ACC112 (cell line): Measurements from ENCODE around the gene PCBP3.

Experiments
- H2AFZ ChIP-seq: fragments of 200-600 bp; sonication (generic); one replicate; pipeline ENCODE4 v1.6.0; 2017; ENCODE audit warnings: antibody characterized with exemption, low read length; ENCODE audit not compliant: unreplicated experiment
- H3K27ac ChIP-seq: fragments of 200-600 bp; sonication (generic); 2 replicates; pipeline ENCODE4 v1.5.1; 2014; ENCODE audit warnings: low read depth, mild to moderate bottlenecking, antibody characterized with exemption, low read length, moderate library complexity
- H3K27me3 ChIP-seq: fragments of 200-600 bp; sonication (generic); 2 replicates; pipeline ENCODE4 v1.6.1; 2014; ENCODE audit warnings: mild to moderate bottlenecking, antibody characterized with exemption, low read length, moderate library complexity, mixed read lengths; ENCODE audit not compliant: insufficient read depth
- H3K36me3 ChIP-seq: fragments of 200-600 bp; sonication (generic); 2 replicates; pipeline ENCODE4 v1.6.1; 2016; ENCODE audit warnings: mild to moderate bottlenecking, antibody characterized with exemption, low read length, moderate library complexity, mixed read lengths; ENCODE audit not compliant: insufficient read depth
- H3K4me1 ChIP-seq: fragments of 200-600 bp; sonication (generic); one replicate; pipeline ENCODE4 v1.6.1; 2016; ENCODE audit warnings: low read length, mixed read lengths; ENCODE audit not compliant: insufficient read depth, unreplicated experiment, control insufficient read depth
- H3K4me3 ChIP-seq: fragments of 200-600 bp; sonication (generic); 2 replicates; pipeline ENCODE4 v1.5.1; 2014; ENCODE audit warnings: mild to moderate bottlenecking, low read depth, low read length
- H3K79me2 ChIP-seq: fragments of 200-600 bp; sonication (generic); one replicate; pipeline ENCODE4 v1.6.0; 2016; ENCODE audit warnings: low read length; ENCODE audit not compliant: control insufficient read depth, unreplicated experiment, insufficient read depth

The PCBP3 gene

GRCh38 chr21:45926281-45926680 is 282.8 kb downstream of the PCBP3 start:
- Histone ChIP-seq H3K27me3 (no peaks in the 10 kb centered on the region), H3K4me1 (no peaks in the 10 kb centered on the region), H3K4me3 (no peak overlapping the region), H3K79me2 (no peaks in the 10 kb centered on the region), H3K36me3 (no peaks in the 10 kb centered on the region), H2AFZ (no peak overlapping the region), H3K27ac (no peak overlapping the region)

DNA sequence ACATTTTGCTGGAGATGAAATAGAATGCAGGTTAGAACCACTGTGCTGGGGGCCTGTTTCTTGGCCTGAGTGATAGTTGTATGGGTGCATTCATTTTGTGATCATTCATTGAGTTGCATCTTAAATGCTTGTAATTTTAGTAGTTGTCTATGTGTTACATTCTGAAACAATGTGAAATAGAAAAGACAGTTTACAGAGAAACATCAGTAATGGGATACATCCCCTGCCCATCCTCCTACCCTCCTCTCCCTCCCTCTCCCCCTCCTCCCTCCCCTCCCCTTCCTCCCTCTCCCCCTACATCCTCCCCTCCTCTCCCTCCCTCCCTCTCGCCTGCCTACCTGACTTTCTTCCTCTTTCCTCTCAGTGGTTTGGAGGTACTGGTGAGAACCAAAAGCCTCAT is 283.5 kb downstream of the PCBP3 start:
- Histone ChIP-seq H3K79me2 (no peaks in the 10 kb centered on the region), H3K4me3 (no peak overlapping the region), H3K27me3 (no peaks in the 10 kb centered on the region), H2AFZ (no peak overlapping the region), H3K4me1 (no peaks in the 10 kb centered on the region), H3K27ac (no peak overlapping the region), H3K36me3 (no peaks in the 10 kb centered on the region)

DNA sequence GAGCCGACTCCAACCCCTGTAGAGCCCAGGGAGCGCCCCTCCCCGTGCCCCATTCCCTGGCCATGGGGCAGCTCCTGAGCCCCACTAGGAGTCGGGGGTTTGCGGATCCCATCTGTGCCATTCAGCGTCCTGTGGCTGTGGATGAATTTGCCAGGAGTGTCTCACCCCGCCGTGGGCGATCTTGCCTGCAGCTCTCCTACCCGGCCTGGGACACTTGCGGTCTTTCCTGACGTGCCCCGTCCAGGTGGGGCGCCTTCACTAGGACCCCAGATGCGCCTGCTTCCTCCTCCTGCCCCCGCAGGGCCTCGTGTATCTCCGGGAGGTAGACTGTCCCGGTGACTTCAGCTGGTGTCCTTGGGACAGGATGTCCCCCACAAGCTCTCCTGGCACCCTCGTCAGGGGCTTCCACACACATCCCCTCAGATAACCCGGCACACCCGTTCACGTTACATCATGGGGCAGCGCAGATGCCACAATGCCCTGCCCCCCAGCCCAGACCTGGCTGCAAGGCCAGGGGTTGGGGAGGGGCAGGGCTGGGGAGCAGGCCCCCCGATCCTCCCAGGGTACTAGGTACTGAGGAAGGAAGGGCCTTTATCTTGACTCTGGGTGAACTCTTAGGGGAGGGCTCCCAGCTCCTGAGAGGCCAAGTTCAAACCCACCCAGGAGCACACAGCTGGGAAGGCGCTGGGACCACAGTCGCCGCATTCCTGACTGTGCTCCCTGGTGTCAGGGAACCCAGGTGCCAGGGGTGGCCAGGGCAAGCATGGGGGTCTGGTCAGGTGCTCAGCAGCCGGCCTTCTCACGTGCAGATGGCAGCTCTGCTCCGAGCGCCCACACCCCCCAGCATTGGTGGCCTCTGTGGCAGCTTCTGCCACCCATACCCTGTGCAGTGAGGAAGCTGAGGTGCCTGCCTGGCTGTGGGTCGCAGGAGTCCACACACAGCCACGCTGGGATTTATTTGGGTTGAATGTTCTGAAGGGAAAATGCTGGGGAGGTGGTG is 284.6 kb downstream of the PCBP3 start:
- no peak overlapping the region for H3K27ac ChIP-seq
- H3K79me2 ChIP-seq, result no peaks in the 10 kb centered on the region
- no peaks in the 10 kb centered on the region for H3K4me1 ChIP-seq
- H2AFZ ChIP-seq, result no peak overlapping the region
- no peaks in the 10 kb centered on the region for H3K36me3 ChIP-seq
- H3K4me3 ChIP-seq, result no peak overlapping the region
- no peaks in the 10 kb centered on the region for H3K27me3 ChIP-seq

DNA sequence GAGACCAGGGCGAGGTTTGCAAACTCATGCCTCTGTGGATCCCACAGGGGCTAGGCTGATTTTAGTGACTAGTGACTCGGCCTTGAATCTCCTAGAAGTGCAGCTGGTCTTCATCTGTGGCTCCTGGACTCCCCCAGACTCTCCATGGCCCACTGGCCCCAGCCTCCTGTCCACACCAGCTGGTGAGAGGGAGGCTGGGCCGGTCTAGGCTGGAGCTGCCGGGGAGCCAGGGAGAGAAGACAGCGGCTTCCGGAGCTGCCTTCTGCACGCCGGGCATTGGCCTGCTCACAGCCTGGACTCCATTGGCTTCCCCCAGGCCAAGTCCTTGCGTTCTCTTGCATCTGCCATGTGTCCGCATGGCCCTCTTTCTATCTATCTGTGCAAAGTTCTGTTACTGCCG is 285.9 kb downstream of the PCBP3 start:
- Histone ChIP-seq H3K36me3 (no peaks in the 10 kb centered on the region), H3K4me1 (no peaks in the 10 kb centered on the region), H3K27ac (no peak overlapping the region), H3K4me3 (no peak overlapping the region), H3K79me2 (no peaks in the 10 kb centered on the region), H2AFZ (no peak overlapping the region), H3K27me3 (no peaks in the 10 kb centered on the region)

DNA sequence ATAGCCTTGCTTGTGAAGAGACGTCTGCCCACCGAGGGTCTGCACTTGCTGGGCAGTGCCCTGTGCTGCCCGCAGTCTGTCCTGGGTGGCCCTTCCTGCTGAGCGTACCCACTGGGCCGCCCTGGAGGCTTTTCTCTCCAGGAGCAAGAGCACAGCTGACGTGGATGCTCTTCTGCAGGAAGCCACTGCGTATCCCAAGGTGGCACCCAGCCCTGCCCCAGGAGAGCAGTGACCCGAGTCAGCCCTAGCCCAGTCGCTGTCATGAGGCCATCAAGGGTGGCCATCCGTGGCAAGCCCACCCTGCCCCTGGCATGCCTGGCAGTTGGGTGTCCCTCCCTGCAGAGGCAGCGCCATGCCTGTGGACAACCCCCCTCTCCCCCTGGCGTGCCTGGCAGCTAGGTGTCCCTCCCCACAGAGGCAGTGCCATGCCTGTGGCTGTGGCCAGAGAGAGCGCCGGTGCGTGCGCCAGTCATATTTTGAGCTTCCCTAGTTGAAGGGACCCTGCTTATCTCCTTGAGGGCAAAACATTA is 286.8 kb downstream of the PCBP3 start:
- H3K4me3 ChIP-seq, result no peak overlapping the region
- no peaks in the 10 kb centered on the region for H3K36me3 ChIP-seq
- H2AFZ ChIP-seq, result no peak overlapping the region
- H3K27me3 ChIP-seq, result no peaks in the 10 kb centered on the region
- no peaks in the 10 kb centered on the region for H3K79me2 ChIP-seq
- no peak overlapping the region for H3K27ac ChIP-seq
- H3K4me1 ChIP-seq, result no peaks in the 10 kb centered on the region

GRCh38 chr21:45930792-45931191 is 287.3 kb downstream of the PCBP3 start:
- Histone ChIP-seq H3K36me3 (no peaks in the 10 kb centered on the region), H3K27me3 (no peaks in the 10 kb centered on the region), H3K4me1 (no peaks in the 10 kb centered on the region), H3K4me3 (no peak overlapping the region), H3K27ac (no peak overlapping the region), H2AFZ (no peak overlapping the region), H3K79me2 (no peaks in the 10 kb centered on the region)

DNA sequence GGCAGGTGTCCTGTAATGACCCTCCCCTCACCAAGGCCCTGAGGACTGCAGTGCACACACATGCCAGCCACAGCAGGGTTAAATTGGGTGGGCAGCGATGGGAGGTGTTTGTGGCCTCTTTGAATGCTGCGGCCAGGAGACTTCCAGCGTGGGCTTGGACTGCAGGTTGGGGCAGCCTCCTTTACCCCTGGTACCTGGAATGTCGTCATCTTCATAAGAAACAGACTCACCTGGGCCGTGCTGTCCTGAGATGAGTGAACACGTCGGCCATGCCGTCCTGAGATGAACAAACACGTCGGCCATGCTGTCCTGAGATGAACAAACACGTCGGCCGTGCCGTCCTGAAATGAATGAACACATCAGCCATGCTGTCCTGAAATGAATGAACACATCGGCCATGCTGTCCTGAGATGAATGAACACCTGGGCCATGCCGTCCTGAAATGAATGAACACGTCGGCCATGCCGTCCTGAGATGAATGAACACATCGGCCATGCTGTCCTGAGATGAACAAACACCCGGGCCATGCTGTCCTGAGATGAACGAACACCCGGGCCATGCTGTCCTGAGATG is 288.0 kb downstream of the PCBP3 start:
- H3K27me3 ChIP-seq, result no peaks in the 10 kb centered on the region
- H2AFZ ChIP-seq, result no peak overlapping the region
- H3K36me3 ChIP-seq, result no peaks in the 10 kb centered on the region
- H3K27ac ChIP-seq, result no peak overlapping the region
- H3K4me1 ChIP-seq, result no peaks in the 10 kb centered on the region
- H3K79me2 ChIP-seq, result no peaks in the 10 kb centered on the region
- no peak overlapping the region for H3K4me3 ChIP-seq

- Histone ChIP-seq H3K4me3 (no peak overlapping the region), H3K27ac (no peak overlapping the region), H2AFZ (no peak overlapping the region), H3K36me3 (no peaks in the 10 kb centered on the region), H3K79me2 (no peaks in the 10 kb centered on the region), H3K27me3 (no peaks in the 10 kb centered on the region), H3K4me1 (no peaks in the 10 kb centered on the region)
Measured at GRCh38 chr21:45932922-45933502, 289.5 kb downstream of the PCBP3 start.

DNA sequence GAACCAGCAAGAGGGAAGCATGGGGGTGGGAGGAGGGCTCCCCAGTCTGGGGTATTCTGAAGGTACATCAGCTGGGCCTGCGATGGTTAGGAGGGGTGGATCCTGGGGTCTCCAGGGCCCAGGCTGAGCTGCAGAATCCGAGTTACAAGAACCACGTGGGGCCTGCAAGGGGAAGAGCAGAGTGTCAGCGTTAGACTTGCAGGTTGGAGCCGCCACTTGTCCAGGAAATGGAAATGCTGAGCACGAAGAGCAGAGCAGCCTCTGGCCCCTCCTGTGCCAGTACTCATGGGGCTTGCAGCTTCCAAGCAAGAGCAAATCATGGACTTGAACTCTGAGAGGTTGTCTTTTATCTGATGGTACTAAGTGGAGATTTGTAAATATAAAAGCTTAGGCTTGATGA is 290.6 kb downstream of the PCBP3 start:
- Histone ChIP-seq H3K36me3 (no peaks in the 10 kb centered on the region), H3K27me3 (no peaks in the 10 kb centered on the region), H2AFZ (no peak overlapping the region), H3K79me2 (no peaks in the 10 kb centered on the region), H3K27ac (no peak overlapping the region), H3K4me1 (no peaks in the 10 kb centered on the region), H3K4me3 (no peak overlapping the region)

- Histone ChIP-seq H3K36me3 (no peaks in the 10 kb centered on the region), H2AFZ (no peak overlapping the region), H3K4me1 (no peaks in the 10 kb centered on the region), H3K27me3 (no peaks in the 10 kb centered on the region), H3K4me3 (no peak overlapping the region), H3K27ac (no peak overlapping the region), H3K79me2 (no peaks in the 10 kb centered on the region)
Measured at GRCh38 chr21:45934554-45934953, 291.0 kb downstream of the PCBP3 start.
